WTC11 (cell line): ENCODE results near the gene LBX2. TPM values are rescaled to one million over a fixed set of nuclear protein-coding genes. Genes with fewer than 3 reads are reported as not detected.
A peak's percentile ranks its signal among the peaks of the same experiment; 100 is the strongest.

Source experiments
- ATAC-seq: fragments of 200-7000 bp; cut with Tn5 transposase; 2 replicates; pipeline ENCODE4 v1.10.0; 2021; ENCODE audit warnings: mild to moderate bottlenecking, moderate library complexity
- CTCF ChIA-PET: fragments of 300-600 bp; sonication (Branson Sonifier 250); formaldehyde crosslinking; loops from one replicate; lab custom pipeline; 2021; ENCODE audit warnings: antibody characterized with exemption; lab: Charles Lee
- POLR2A ChIA-PET: fragments of 350-600 bp; sonication (Branson Sonifier 250); formaldehyde crosslinking; loops from one replicate; lab custom pipeline; 2021; ENCODE audit warnings: antibody characterized with exemption; lab: Charles Lee
- DNase-seq: peaks from one replicate; pipeline ENCODE4 v3.0.0; 2021; ENCODE audit warnings: low spot score
- H3K27ac Mint-ChIP-seq: 2 replicates; pipeline ENCODE4 v1.8.0; 2021; ENCODE audit warnings: mixed read lengths
- H3K27me3 Mint-ChIP-seq: 2 replicates; pipeline ENCODE4 v1.8.0; 2021; ENCODE audit warnings: low read depth, mild to moderate bottlenecking, moderate library complexity, mixed read lengths
- H3K36me3 Mint-ChIP-seq: 2 replicates; pipeline ENCODE4 v1.8.0; 2021; ENCODE audit warnings: mixed read lengths
- H3K4me1 Mint-ChIP-seq: 2 replicates; pipeline ENCODE4 v1.8.0; 2022; ENCODE audit warnings: mixed read lengths
- H3K4me3 Mint-ChIP-seq: 2 replicates; pipeline ENCODE4 v1.8.0; 2021; ENCODE audit warnings: mild to moderate bottlenecking, moderate library complexity, mixed read lengths
- H3K9me3 Mint-ChIP-seq: 2 replicates; pipeline ENCODE4 v1.8.0; 2021; ENCODE audit warnings: mixed read lengths
- ATF6 ChIP-seq: sonication (generic); formaldehyde crosslinking; IDR thresholded peaks from 2 replicates; pipeline ENCODE4 v1.8.1; 2023; ENCODE audit warnings: mild to moderate bottlenecking, missing genetic modification reagents
- E2F4 ChIP-seq: sonication (generic); formaldehyde crosslinking; IDR thresholded peaks from 2 replicates; pipeline ENCODE4 v1.8.1; 2022; ENCODE audit warnings: low read depth, mild to moderate bottlenecking, moderate library complexity, missing genetic modification reagents, borderline replicate concordance
- ELF4 ChIP-seq: sonication (generic); formaldehyde crosslinking; IDR thresholded peaks from 2 replicates; pipeline ENCODE4 v1.8.1; 2022; ENCODE audit warnings: low read depth, mild to moderate bottlenecking, moderate library complexity, missing genetic modification reagents
- EMX1 ChIP-seq: fragments of 250-450 bp; sonication (Bioruptor Pico); IDR thresholded peaks from 2 replicates; pipeline ENCODE4 v1.8.0; 2021; ENCODE audit warnings: mild to moderate bottlenecking
- ESRRA ChIP-seq: sonication (generic); formaldehyde crosslinking; IDR thresholded peaks from 2 replicates; pipeline ENCODE4 v1.8.1; 2022; ENCODE audit warnings: mild to moderate bottlenecking, missing genetic modification reagents, borderline replicate concordance
- FOXK1 ChIP-seq: sonication (generic); formaldehyde crosslinking; IDR thresholded peaks from 2 replicates; pipeline ENCODE4 v1.8.0; 2022; ENCODE audit warnings: mild to moderate bottlenecking, moderate library complexity, missing genetic modification reagents
- GTF2I ChIP-seq: fragments of 250-450 bp; sonication (Bioruptor Pico); conservative IDR thresholded peaks from 2 replicates; pipeline ENCODE4 v1.4.0; 2021; ENCODE audit warnings: mild to moderate bottlenecking
- JUN ChIP-seq: sonication (generic); formaldehyde crosslinking; IDR thresholded peaks from 2 replicates; pipeline ENCODE4 v1.8.0; 2023; ENCODE audit warnings: mild to moderate bottlenecking, missing genetic modification reagents
- NR2C2 ChIP-seq: sonication (generic); formaldehyde crosslinking; IDR thresholded peaks from 2 replicates; pipeline ENCODE4 v1.8.0; 2022; ENCODE audit warnings: mild to moderate bottlenecking, missing genetic modification reagents
- PREB ChIP-seq: sonication (generic); formaldehyde crosslinking; IDR thresholded peaks from 2 replicates; pipeline ENCODE4 v1.8.1; 2022; ENCODE audit warnings: mild to moderate bottlenecking, missing genetic modification reagents, moderate library complexity, borderline replicate concordance
- RELA ChIP-seq: sonication (generic); formaldehyde crosslinking; IDR thresholded peaks from 2 replicates; pipeline ENCODE4 v1.8.1; 2022; ENCODE audit warnings: missing genetic modification reagents, mild to moderate bottlenecking, borderline replicate concordance
- ZBTB21 ChIP-seq: sonication (generic); formaldehyde crosslinking; IDR thresholded peaks from 2 replicates; pipeline ENCODE4 v1.8.1; 2023; ENCODE audit warnings: mild to moderate bottlenecking, missing genetic modification reagents, borderline replicate concordance
- ZMAT4 ChIP-seq: fragments of 250-450 bp; sonication (Bioruptor Pico); IDR thresholded peaks from 2 replicates; pipeline ENCODE4 v1.9.0; 2021; ENCODE audit warnings: mild to moderate bottlenecking
- ZNF281 ChIP-seq: sonication (generic); formaldehyde crosslinking; IDR thresholded peaks from 2 replicates; pipeline ENCODE4 v1.8.0; 2023; ENCODE audit warnings: mild to moderate bottlenecking, missing genetic modification reagents
- ZNF532 ChIP-seq: fragments of 250-450 bp; sonication (Bioruptor Pico); IDR thresholded peaks from 2 replicates; pipeline ENCODE4 v1.9.0; 2021; ENCODE audit warnings: mild to moderate bottlenecking, borderline replicate concordance
- total RNA-seq: library from RNA; stranded (reverse); gene quantifications from 3 replicates; pipeline ENCODE4 v1.2.3, GENCODE V29; 2021

The LBX2 gene
- total RNA-seq, 1 experiment from 2014 or later = 1.0 TPM

GRCh38 chr2:74527741-74528140, 28.3 kb upstream of the LBX2 start (continued):
- TF ChIP-seq ZNF532 = no peak
- no peak for TF ChIP-seq E2F4
- TF ChIP-seq JUN (CRISPR knock-in tag) = no peak
- no peak for TF ChIP-seq GTF2I
- TF ChIP-seq FOXK1 = no peak
- no peak for TF ChIP-seq EMX1 (CRISPR knock-in tag)

GRCh38 chr2:74526649-74527230, 27.3 kb upstream of the LBX2 start:
- TF ChIP-seq RELA (CRISPR knock-in tag) (no peak), ELF4 (no peak), ATF6 (no peak), PREB (CRISPR knock-in tag) (no peak), ZBTB21 (no peak), ZNF281 (CRISPR knock-in tag) (no peak), JUN (CRISPR knock-in tag) (no peak), ZMAT4 (CRISPR knock-in tag) (no peak), NR2C2 (CRISPR knock-in tag) (no peak), ESRRA (CRISPR knock-in tag) (no peak)
- TF ChIP-seq, all 79 proteins: peak for 0
- H3K27ac Mint-ChIP-seq = no peak overlapping the region
- H3K9me3 Mint-ChIP-seq = 0 out of 2 replicates have a peak, but pooled peaks cover 3% of the 10 kb centered on the region
- ATAC-seq (no peak), DNase-seq (no peak)
- peaks cover 14% of the 10 kb centered on the region for H3K4me1 Mint-ChIP-seq
- H3K27me3 Mint-ChIP-seq = peaks cover 21% of the 10 kb centered on the region
- peak overlapping the region; percentile 41 for H3K4me3 Mint-ChIP-seq
- ChIA-PET POLR2A (interaction anchor here (0.6 to 1.1 kb wide), 2 partner anchors 18 to 44 kb away, joined by 3 to 4 read pairs; partner anchors contain the start of genes CCDC142 and TTC31), CTCF (interaction anchor here (1.0 to 1.5 kb wide), 6 partner anchors 9 to 51 kb away, joined by 3 to 5 read pairs (median 4); partner anchors contain the start of genes CCDC142 and TTC31)
- peaks cover 21% of the 10 kb centered on the region for H3K36me3 Mint-ChIP-seq
